PC-3 (cell line): ENCODE data around the gene SHOC1.

Source experiments
- CTCF ChIP-seq: fragments of 300-600 bp; sonication (generic); conservative IDR thresholded peaks from 2 replicates; pipeline ENCODE4 v1.5.1; 2017; ENCODE audit warnings: antibody characterized with exemption, low read depth, mild to moderate bottlenecking, low read length
- EZH2 ChIP-seq: fragments of 300-600 bp; sonication (generic); IDR thresholded peaks from one replicate; pipeline ENCODE4 v1.6.1; 2017; ENCODE audit warnings: antibody characterized with exemption, mild to moderate bottlenecking, low read length; ENCODE audit not compliant: unreplicated experiment
- EZH2phosphoT487 ChIP-seq: fragments of 300-600 bp; sonication (generic); IDR thresholded peaks from 2 replicates; pipeline ENCODE4 v1.6.1; 2018; ENCODE audit warnings: mild to moderate bottlenecking, antibody characterized with exemption, low read length, borderline replicate concordance

- no peak for TF ChIP-seq CTCF
- no peak for TF ChIP-seq EZH2
- TF ChIP-seq EZH2phosphoT487: no peak
Observed at GRCh38 chr9:111803924-111804323, 9.2 kb upstream of the SHOC1 start.
